Liver (tissue), 9 donors: ENCODE results near the gene CNOT11. TPM values are rescaled to one million over a fixed set of nuclear protein-coding genes. Genes with fewer than 3 reads are reported as not detected.

Experiments used
- DNase-seq: peaks from one replicate; pipeline ENCODE4 v3.0.0-alpha.2; 2017; ENCODE audit warnings: low spot score
- H3K27ac ChIP-seq, 2 donors: one replicate each; pipeline ENCODE4 v1.7.0; 2013; ENCODE audit warnings: inconsistent platforms in 2 of 2, low read length in 2 of 2, control low read depth in 1 of 2, low read depth in 1 of 2, mild to moderate bottlenecking in 1 of 2
- H3K27me3 ChIP-seq, 4 donors: one replicate each; pipeline versions ENCODE4 v1.6.1 to v1.7.0; 2013; ENCODE audit warnings: low read length in 3 of 4, inconsistent platforms in 1 of 4, mild to moderate bottlenecking in 1 of 4, moderate library complexity in 1 of 4; ENCODE audit not compliant: control insufficient read depth in 4 of 4, insufficient read depth in 4 of 4
- H3K36me3 ChIP-seq, 4 donors: one replicate each; pipeline versions ENCODE4 v1.6.1 to v1.7.0; 2013; ENCODE audit warnings: low read length in 3 of 4, mild to moderate bottlenecking in 3 of 4, low read depth in 1 of 4, moderate library complexity in 1 of 4; ENCODE audit not compliant: control insufficient read depth in 4 of 4, insufficient read depth in 3 of 4
- H3K4me1 ChIP-seq, 4 donors: one replicate each; pipeline versions ENCODE4 v1.6.1 to v1.7.0; 2013; ENCODE audit warnings: low read length in 3 of 4, mild to moderate bottlenecking in 3 of 4, moderate library complexity in 1 of 4; ENCODE audit not compliant: control insufficient read depth in 4 of 4, insufficient read depth in 4 of 4
- H3K4me3 ChIP-seq, 3 donors: one replicate each; pipeline versions ENCODE4 v1.6.1 to v1.7.0; 2013; ENCODE audit warnings: low read length in 3 of 3, control low read depth in 1 of 3, low read depth in 1 of 3, mild to moderate bottlenecking in 1 of 3
- H3K9ac ChIP-seq, 2 donors: one replicate each; pipeline ENCODE4 v1.7.0; 2013; ENCODE audit warnings: low read length in 2 of 2, mild to moderate bottlenecking in 2 of 2, moderate library complexity in 2 of 2, control low read depth in 1 of 2, low read depth in 1 of 2
- H3K9me3 ChIP-seq, 4 donors: one replicate each; pipeline versions ENCODE4 v1.6.1 to v1.7.0; 2013; ENCODE audit warnings: low read length in 3 of 4; ENCODE audit not compliant: control insufficient read depth in 4 of 4
- EGR1 ChIP-seq, 2 donors: IDR thresholded peaks; 2 replicates each; pipeline ENCODE4 v1.6.1; 2016 to 2018; ENCODE audit warnings: antibody characterized with exemption in 2 of 2, low read depth in 2 of 2
- FOXA1 ChIP-seq: IDR thresholded peaks from 2 replicates; pipeline ENCODE4 v1.6.1; 2016; ENCODE audit warnings: antibody characterized with exemption
- FOXA2 ChIP-seq: IDR thresholded peaks from 2 replicates; pipeline ENCODE4 v1.6.1; 2016; ENCODE audit warnings: antibody characterized with exemption
- HNF4A ChIP-seq, 2 donors: conservative IDR thresholded peaks; 2 replicates each; pipeline ENCODE4 v1.6.1; 2016; ENCODE audit warnings: antibody characterized with exemption in 2 of 2, mild to moderate bottlenecking in 2 of 2
- HNF4G ChIP-seq: IDR thresholded peaks from 2 replicates; pipeline ENCODE4 v1.6.1; 2016; ENCODE audit warnings: antibody characterized with exemption
- NR2F2 ChIP-seq: IDR thresholded peaks from 2 replicates; pipeline ENCODE4 v1.6.1; 2016; ENCODE audit warnings: antibody characterized with exemption
- RAD21 ChIP-seq, 2 donors: IDR thresholded peaks; 2 replicates each; pipeline ENCODE4 v1.6.1; 2016; ENCODE audit warnings: antibody characterized with exemption in 2 of 2, mild to moderate bottlenecking in 2 of 2
- YY1 ChIP-seq: IDR thresholded peaks from 2 replicates; pipeline ENCODE4 v1.6.1; 2016; ENCODE audit warnings: antibody characterized with exemption, mild to moderate bottlenecking
- ZBTB33 ChIP-seq: IDR thresholded peaks from 2 replicates; pipeline ENCODE4 v1.6.1; 2016; ENCODE audit warnings: antibody characterized with exemption
- WGBS: extraction: QIAGEN DNeasy Blood & Tissue Kit; methylation state at CpG from one replicate; pipeline ENCODE4 v1.1.7; 2013; 5-methylcytosine and 5-hydroxymethylcytosine counted together
- polyA plus RNA-seq, 2 donors: library from polyadenylated mRNA; stranded (reverse) in 1 of 2; unstranded in 1 of 2; fragments of 200-250 nt in 1 of 2; fragments of >200 nt in 1 of 2; fragmentation: Nextera tagmentation in 1 of 2; extraction: Ambion mirVana in 1 of 2; gene quantifications; one replicate each; pipeline versions ENCODE4 v1.2.1 to v1.2.3, GENCODE V29; 2013 to 2015
- total RNA-seq, 2 donors: library from RNA; depleted of rRNA; stranded (reverse); fragments of >200 nt; gene quantifications; one replicate each; pipeline ENCODE4 v1.2.3, GENCODE V29; 2014
- TF ChIP-seq, protein P1 (sequence below): IDR thresholded peaks from 2 replicates; pipeline ENCODE4 v1.6.1; 2016; ENCODE audit warnings: antibody characterized with exemption, mild to moderate bottlenecking
- TF ChIP-seq, protein P2 (sequence below): IDR thresholded peaks from 2 replicates; pipeline ENCODE4 v1.6.1; 2016; ENCODE audit warnings: antibody characterized with exemption
- TF ChIP-seq, protein P3 (sequence below): fragments of 150-350 bp; IDR thresholded peaks from 2 replicates; pipeline ENCODE4 v1.5.1; 2017; ENCODE audit warnings: improper control_type of control experiment, low read depth, low read length; ENCODE audit not compliant: missing input control
- donor health status: healthy.
- donor health status: healthy.
- donor health status: healthy.
- donor health status: healthy.
- donor health status: healthy.

Gene CNOT11
- total and polyA plus RNA-seq, 4 donors, result 9.8 to 14.3 (median 13.5) TPM

DNA sequence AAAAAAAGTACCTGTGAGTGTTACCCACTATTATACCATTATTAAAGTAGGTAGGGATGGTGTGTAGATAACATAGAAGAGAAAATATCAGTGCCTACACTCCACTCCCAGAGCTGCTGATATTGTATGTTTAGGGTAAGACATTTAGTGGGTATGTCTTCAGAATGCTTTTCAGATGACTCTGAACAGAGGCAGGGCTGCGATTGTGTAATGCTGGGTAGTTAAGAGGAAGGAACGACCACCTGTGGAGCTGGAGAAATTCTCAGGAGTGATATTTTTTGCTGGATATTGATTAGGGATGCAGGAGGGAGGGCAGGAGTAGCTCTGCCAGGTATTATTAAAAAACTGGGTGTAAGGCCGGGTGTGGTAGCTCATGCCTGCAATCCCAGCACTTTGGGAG, 2.8 kb downstream of the CNOT11 start:
- WGBS, result 94% methylated on average over 3 of the region's 3 CpGs
- no peak overlapping the region for H3K27ac ChIP-seq
- TF ChIP-seq, protein P1, sequence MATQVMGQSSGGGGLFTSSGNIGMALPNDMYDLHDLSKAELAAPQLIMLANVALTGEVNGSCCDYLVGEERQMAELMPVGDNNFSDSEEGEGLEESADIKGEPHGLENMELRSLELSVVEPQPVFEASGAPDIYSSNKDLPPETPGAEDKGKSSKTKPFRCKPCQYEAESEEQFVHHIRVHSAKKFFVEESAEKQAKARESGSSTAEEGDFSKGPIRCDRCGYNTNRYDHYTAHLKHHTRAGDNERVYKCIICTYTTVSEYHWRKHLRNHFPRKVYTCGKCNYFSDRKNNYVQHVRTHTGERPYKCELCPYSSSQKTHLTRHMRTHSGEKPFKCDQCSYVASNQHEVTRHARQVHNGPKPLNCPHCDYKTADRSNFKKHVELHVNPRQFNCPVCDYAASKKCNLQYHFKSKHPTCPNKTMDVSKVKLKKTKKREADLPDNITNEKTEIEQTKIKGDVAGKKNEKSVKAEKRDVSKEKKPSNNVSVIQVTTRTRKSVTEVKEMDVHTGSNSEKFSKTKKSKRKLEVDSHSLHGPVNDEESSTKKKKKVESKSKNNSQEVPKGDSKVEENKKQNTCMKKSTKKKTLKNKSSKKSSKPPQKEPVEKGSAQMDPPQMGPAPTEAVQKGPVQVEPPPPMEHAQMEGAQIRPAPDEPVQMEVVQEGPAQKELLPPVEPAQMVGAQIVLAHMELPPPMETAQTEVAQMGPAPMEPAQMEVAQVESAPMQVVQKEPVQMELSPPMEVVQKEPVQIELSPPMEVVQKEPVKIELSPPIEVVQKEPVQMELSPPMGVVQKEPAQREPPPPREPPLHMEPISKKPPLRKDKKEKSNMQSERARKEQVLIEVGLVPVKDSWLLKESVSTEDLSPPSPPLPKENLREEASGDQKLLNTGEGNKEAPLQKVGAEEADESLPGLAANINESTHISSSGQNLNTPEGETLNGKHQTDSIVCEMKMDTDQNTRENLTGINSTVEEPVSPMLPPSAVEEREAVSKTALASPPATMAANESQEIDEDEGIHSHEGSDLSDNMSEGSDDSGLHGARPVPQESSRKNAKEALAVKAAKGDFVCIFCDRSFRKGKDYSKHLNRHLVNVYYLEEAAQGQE, result no peak
- TF ChIP-seq, protein P2, sequence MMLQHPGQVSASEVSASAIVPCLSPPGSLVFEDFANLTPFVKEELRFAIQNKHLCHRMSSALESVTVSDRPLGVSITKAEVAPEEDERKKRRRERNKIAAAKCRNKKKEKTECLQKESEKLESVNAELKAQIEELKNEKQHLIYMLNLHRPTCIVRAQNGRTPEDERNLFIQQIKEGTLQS, result no peak
- TF ChIP-seq EGR1 (IDR thresholded peaks at IDR 0.05; ENCODE audit: low read depth in 2 of 2), result no peak
- H3K9ac ChIP-seq, result no peak overlapping the region
- no peak for DNase-seq
- no peaks in the 10 kb centered on the region for H3K9me3 ChIP-seq
- peaks cover 2 to 12% (median 8%) of the 10 kb centered on the region in 4 donors for H3K36me3 ChIP-seq
- no peak overlapping the region for H3K4me3 ChIP-seq
- H3K27me3 ChIP-seq, result no peaks in the 10 kb centered on the region
- peaks cover 0 to 23% (median 18%) of the 10 kb centered on the region in 4 donors for H3K4me1 ChIP-seq

GRCh38 chr2:101256316-101256715, 3.6 kb downstream of the CNOT11 start:
- Histone ChIP-seq H3K4me3 (no peak overlapping the region), H3K27me3 (no peaks in the 10 kb centered on the region), H3K9me3 (no peaks in the 10 kb centered on the region), H3K27ac (no peak overlapping the region), H3K9ac (no peak overlapping the region), H3K36me3 (peaks cover 2 to 12% (median 9%) of the 10 kb centered on the region in 4 donors), H3K4me1 (peaks cover 0 to 24% (median 19%) of the 10 kb centered on the region in 4 donors)
- WGBS, result 92% methylated on average over 2 of the region's 2 CpGs
- no peak for DNase-seq
- TF ChIP-seq, protein P3, sequence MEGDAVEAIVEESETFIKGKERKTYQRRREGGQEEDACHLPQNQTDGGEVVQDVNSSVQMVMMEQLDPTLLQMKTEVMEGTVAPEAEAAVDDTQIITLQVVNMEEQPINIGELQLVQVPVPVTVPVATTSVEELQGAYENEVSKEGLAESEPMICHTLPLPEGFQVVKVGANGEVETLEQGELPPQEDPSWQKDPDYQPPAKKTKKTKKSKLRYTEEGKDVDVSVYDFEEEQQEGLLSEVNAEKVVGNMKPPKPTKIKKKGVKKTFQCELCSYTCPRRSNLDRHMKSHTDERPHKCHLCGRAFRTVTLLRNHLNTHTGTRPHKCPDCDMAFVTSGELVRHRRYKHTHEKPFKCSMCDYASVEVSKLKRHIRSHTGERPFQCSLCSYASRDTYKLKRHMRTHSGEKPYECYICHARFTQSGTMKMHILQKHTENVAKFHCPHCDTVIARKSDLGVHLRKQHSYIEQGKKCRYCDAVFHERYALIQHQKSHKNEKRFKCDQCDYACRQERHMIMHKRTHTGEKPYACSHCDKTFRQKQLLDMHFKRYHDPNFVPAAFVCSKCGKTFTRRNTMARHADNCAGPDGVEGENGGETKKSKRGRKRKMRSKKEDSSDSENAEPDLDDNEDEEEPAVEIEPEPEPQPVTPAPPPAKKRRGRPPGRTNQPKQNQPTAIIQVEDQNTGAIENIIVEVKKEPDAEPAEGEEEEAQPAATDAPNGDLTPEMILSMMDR, result no peak
- TF ChIP-seq ZBTB33 (no peak), EGR1 (IDR thresholded peaks at IDR 0.05; ENCODE audit: low read depth in 2 of 2) (no peak), RAD21 (IDR thresholded peaks at IDR 0.05) (no peak), NR2F2 (no peak), HNF4A (conservative IDR thresholded peaks at IDR 0.05) (no peak), FOXA1 (no peak), HNF4G (no peak), YY1 (no peak), FOXA2 (no peak)
- TF ChIP-seq, protein P1, result no peak
